ENCODE results near the gene ANGPT4. TPM values are rescaled to one million over a fixed set of nuclear protein-coding genes. Genes with fewer than 3 reads are reported as not detected.

The ANGPT4 gene
- total and polyA plus RNA-seq, 9 of the 15 experiments (the other 6 are each of a cell fraction or from before 2014, with no cell fraction given), result not detected

DNA sequence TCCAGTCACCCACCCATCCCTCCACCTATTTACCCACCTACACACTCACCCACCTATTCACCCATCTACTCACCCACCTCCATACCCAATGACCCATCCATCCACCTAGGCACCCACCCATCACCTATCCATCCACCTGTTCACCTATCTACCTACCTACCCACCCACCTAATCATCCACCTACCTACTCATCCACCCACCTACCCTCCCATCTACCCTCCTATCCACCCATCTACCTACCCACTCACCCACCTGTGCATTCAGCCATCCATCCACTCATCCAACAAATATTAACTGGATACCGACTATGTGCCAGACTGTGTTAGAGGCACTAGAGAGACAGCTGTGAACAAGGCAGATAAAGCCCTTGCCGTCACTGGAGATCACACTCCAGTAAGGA lies 45.6 kb upstream of the ANGPT4 start:
- H3K9ac ChIP-seq (ENCODE audit: insufficient read depth in 1 of 2, low read depth in 2 of 2, low read length in 2 of 2), result no peak overlapping the region
- H3K79me2 ChIP-seq (ENCODE audit: control insufficient read depth, insufficient read depth, low read length), result no peaks in the 10 kb centered on the region
- TF ChIP-seq ZNF253 (CRISPR knock-in tag; conservative IDR thresholded peaks at IDR 0.05), result no peak
- no peak for TF ChIP-seq ZNF41 (CRISPR knock-in tag; conservative IDR thresholded peaks at IDR 0.05)
- no peak for TF ChIP-seq SMARCA4 (IDR thresholded peaks at IDR 0.05)
- TF ChIP-seq BRD9 (IDR thresholded peaks at IDR 0.05; ENCODE audit: low read depth, partially characterized antibody), result no peak
- no peak for TF ChIP-seq JUND (IDR thresholded peaks at IDR 0.05; ENCODE audit: borderline replicate concordance, low read depth, low read length)
- TF ChIP-seq JUND (tag; IDR thresholded peaks at IDR 0.05; ENCODE audit: borderline replicate concordance, low read depth, low read length), result no peak
- TF ChIP-seq FIP1L1 (IDR thresholded peaks at IDR 0.05; ENCODE audit: low read depth, low read length, poor library complexity, severe bottlenecking), result no peak
- no peak for TF ChIP-seq MEF2A (IDR thresholded peaks at IDR 0.05; ENCODE audit: control insufficient read depth, low read depth, low read length)
- TF ChIP-seq, protein P1, sequence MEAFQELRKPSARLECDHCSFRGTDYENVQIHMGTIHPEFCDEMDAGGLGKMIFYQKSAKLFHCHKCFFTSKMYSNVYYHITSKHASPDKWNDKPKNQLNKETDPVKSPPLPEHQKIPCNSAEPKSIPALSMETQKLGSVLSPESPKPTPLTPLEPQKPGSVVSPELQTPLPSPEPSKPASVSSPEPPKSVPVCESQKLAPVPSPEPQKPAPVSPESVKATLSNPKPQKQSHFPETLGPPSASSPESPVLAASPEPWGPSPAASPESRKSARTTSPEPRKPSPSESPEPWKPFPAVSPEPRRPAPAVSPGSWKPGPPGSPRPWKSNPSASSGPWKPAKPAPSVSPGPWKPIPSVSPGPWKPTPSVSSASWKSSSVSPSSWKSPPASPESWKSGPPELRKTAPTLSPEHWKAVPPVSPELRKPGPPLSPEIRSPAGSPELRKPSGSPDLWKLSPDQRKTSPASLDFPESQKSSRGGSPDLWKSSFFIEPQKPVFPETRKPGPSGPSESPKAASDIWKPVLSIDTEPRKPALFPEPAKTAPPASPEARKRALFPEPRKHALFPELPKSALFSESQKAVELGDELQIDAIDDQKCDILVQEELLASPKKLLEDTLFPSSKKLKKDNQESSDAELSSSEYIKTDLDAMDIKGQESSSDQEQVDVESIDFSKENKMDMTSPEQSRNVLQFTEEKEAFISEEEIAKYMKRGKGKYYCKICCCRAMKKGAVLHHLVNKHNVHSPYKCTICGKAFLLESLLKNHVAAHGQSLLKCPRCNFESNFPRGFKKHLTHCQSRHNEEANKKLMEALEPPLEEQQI (IDR thresholded peaks at IDR 0.05), result no peak
- TF ChIP-seq ZNF785 (CRISPR knock-in tag; IDR thresholded peaks at IDR 0.05), result no peak
- no peak for TF ChIP-seq TAF7 (tag; IDR thresholded peaks at IDR 0.05)
- TF ChIP-seq POLR3A (IDR thresholded peaks at IDR 0.05; ENCODE audit: borderline replicate concordance, extremely low read depth, insufficient read depth, insufficient read length), result no peak
- no peak for TF ChIP-seq PCBP1 (IDR thresholded peaks at IDR 0.05; ENCODE audit: low read depth, low read length, poor library complexity, severe bottlenecking)
- ATAC-seq (no peak), FAIRE-seq (no peak), DNase-seq (ENCODE audit: extremely low read depth in 1 of 4, low spot score in 3 of 4) (no peak)
- no peak overlapping the region for H3K4me2 ChIP-seq (ENCODE audit: insufficient read depth, low read length)
- H3K9me1 ChIP-seq (ENCODE audit: control insufficient read depth, insufficient read depth, low read length), result no peaks in the 10 kb centered on the region
- POLR2A ChIA-PET, result interaction anchor here (0.6 kb wide), 1 partner anchor 99 kb away, joined by 3 read pairs; no protein-coding TSS in a partner anchor
- in situ Hi-C loops (cut with MboI), result no loop called here
- no peaks in the 10 kb centered on the region for H3K36me3 ChIP-seq (ENCODE audit: control insufficient read depth, insufficient read depth, low read length)
- BruUV-seq (replicated peaks), result no TSS peak
- H3K27ac ChIP-seq (ENCODE audit: extremely low read depth, low read depth, low read length), result no peak overlapping the region
- H2AFZ ChIP-seq (ENCODE audit: low read depth, low read length), result no peak overlapping the region
- H3K27me3 ChIP-seq (ENCODE audit: control insufficient read depth in 2 of 2, insufficient read depth in 2 of 2, low read length in 2 of 2), result peaks cover 8 to 57% of the 10 kb centered on the region in 2 experiments
- no peaks in the 10 kb centered on the region for H4K20me1 ChIP-seq (replicated peaks; ENCODE audit: control insufficient read depth, insufficient read depth, low read length)
- H3K4me3 ChIP-seq, result no peak overlapping the region
- CTCF ChIA-PET (ENCODE audit: low intra/inter-chr PET ratio), result no interaction called here
- H3K9me3 ChIP-seq (replicated peaks; ENCODE audit: control insufficient read depth, insufficient read depth, low read depth, low read length), result no peaks in the 10 kb centered on the region
- H3K4me1 ChIP-seq (replicated peaks in 1 of 2; ENCODE audit: control insufficient read depth in 2 of 2, insufficient read depth in 2 of 2, low read length in 2 of 2), result peaks cover 0 to 6% of the 10 kb centered on the region in 2 experiments; a peak in 2 of 5 replicates
- intact Hi-C loops (cut with micrococcal nuclease), result no loop called here
- 0% methylated on average over 2 of the region's 2 CpGs for whole genome bisulfite sequencing (ENCODE audit: insufficient coverage, low coverage, missing lambda C conversion rate)

Data from K562 (cell line).